OCI-LY1 (cell line): ENCODE data around the gene OPN4.

Experiments used
- H2AFZ ChIP-seq: fragments of 200-600 bp; sonication (generic), shearing (Covaris generic); 2 replicates; pipeline ENCODE4 v1.6.0; 2014; ENCODE audit warnings: antibody characterized with exemption, mild to moderate bottlenecking, low read length
- H3F3A ChIP-seq: fragments of 200-600 bp; sonication (generic), shearing (Covaris generic); 2 replicates; pipeline ENCODE4 v1.6.0; 2014; ENCODE audit warnings: mild to moderate bottlenecking, antibody characterized with exemption, low read length, moderate library complexity; ENCODE audit not compliant: insufficient read depth
- H3K27ac ChIP-seq: fragments of 200-600 bp; sonication (generic); 2 replicates; pipeline ENCODE4 v1.5.1; 2014; ENCODE audit warnings: low read length, mixed run types, mild to moderate bottlenecking, low read depth; ENCODE audit not compliant: poor library complexity, severe bottlenecking
- H3K27me3 ChIP-seq: fragments of 200-600 bp; sonication (generic); 2 replicates; pipeline ENCODE4 v1.6.0; 2014; ENCODE audit warnings: antibody characterized with exemption, mild to moderate bottlenecking, low read length, moderate library complexity; ENCODE audit not compliant: insufficient read depth
- H3K36me3 ChIP-seq: fragments of 200-600 bp; sonication (generic); 2 replicates; pipeline ENCODE4 v1.6.1; 2014; ENCODE audit warnings: mild to moderate bottlenecking, antibody characterized with exemption, low read length, moderate library complexity, mixed read lengths; ENCODE audit not compliant: insufficient read depth
- H3K4me1 ChIP-seq: fragments of 200-600 bp; sonication (generic); 2 replicates; pipeline ENCODE4 v1.5.1; 2014; ENCODE audit warnings: mild to moderate bottlenecking, low read length, moderate library complexity; ENCODE audit not compliant: insufficient read depth, severe bottlenecking
- H3K4me2 ChIP-seq: fragments of 200-600 bp; sonication (generic), shearing (Covaris generic); 2 replicates; pipeline ENCODE4 v1.6.1; 2014; ENCODE audit warnings: low read length
- H3K4me3 ChIP-seq: fragments of 200-600 bp; sonication (generic); 2 replicates; pipeline ENCODE4 v1.5.1; 2014; ENCODE audit warnings: low read length, low read depth, mild to moderate bottlenecking, mixed read lengths; ENCODE audit not compliant: poor library complexity, severe bottlenecking
- H3K79me2 ChIP-seq: fragments of 200-600 bp; shearing (Covaris generic); 2 replicates; pipeline ENCODE4 v1.6.1; 2016; ENCODE audit warnings: mixed run types, low read length, mixed read lengths; ENCODE audit not compliant: insufficient read depth
- H3K9ac ChIP-seq: fragments of 200-600 bp; sonication (generic), shearing (Covaris generic); 2 replicates; pipeline ENCODE4 v1.6.1; 2014; ENCODE audit warnings: mild to moderate bottlenecking, low read length, mixed read lengths
- H3K9me2 ChIP-seq: fragments of 200-600 bp; sonication (generic), shearing (Covaris generic); 2 replicates; pipeline ENCODE4 v1.6.1; 2014; ENCODE audit warnings: low read depth, mild to moderate bottlenecking, low read length, mixed read lengths
- H3K9me3 ChIP-seq: fragments of 200-600 bp; shearing (Covaris generic); 2 replicates; pipeline ENCODE4 v1.6.1; 2014; ENCODE audit warnings: low read length, mixed read lengths
- H4K20me1 ChIP-seq: fragments of 200-600 bp; sonication (generic), shearing (Covaris generic); 2 replicates; pipeline ENCODE4 v1.6.0; 2016; ENCODE audit warnings: mild to moderate bottlenecking, low read length; ENCODE audit not compliant: insufficient read depth
- EZH2 ChIP-seq: fragments of 200-600 bp; sonication (generic), shearing (Covaris generic); IDR thresholded peaks from 2 replicates; pipeline ENCODE4 v1.8.0; 2017; ENCODE audit warnings: borderline replicate concordance, mixed run types, mild to moderate bottlenecking, antibody characterized with exemption, low read length, moderate library complexity, mixed read lengths
- TF ChIP-seq, protein P1 (sequence below): fragments of 200-600 bp; sonication (generic), shearing (Covaris generic); IDR thresholded peaks from 2 replicates; pipeline ENCODE4 v1.5.1; 2017; ENCODE audit warnings: mild to moderate bottlenecking, antibody characterized with exemption, low read length, moderate library complexity, mixed read lengths

The OPN4 gene

DNA sequence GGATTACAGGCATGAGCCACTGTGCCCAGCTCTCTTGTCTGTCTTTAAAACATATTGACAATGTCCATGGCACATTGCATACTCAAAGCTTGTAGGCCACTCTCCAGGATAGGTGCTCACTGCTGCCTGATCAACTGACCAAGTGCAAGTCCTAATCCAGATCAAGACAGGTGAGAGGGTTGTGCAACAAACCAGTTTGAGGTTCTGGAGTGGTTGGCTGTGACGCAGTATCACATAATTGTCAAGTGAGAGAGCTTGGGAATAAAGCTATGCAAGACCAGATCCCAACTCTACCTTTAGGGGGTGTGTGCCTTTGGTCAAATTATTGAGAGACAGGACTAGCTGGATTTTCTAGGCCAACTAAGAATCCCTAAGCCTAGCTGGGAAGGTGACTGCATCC, 43.0 kb upstream of the OPN4 start:
- H4K20me1 ChIP-seq = no peaks in the 10 kb centered on the region
- H3K4me3 ChIP-seq = no peak overlapping the region
- no peak overlapping the region for H3K9ac ChIP-seq
- no peaks in the 10 kb centered on the region; the same call in 1 of the 2 replicates for H3K36me3 ChIP-seq
- H3K4me1 ChIP-seq = no peaks in the 10 kb centered on the region
- H3K9me3 ChIP-seq = 0 out of 2 replicates have a peak, but pooled peaks cover 3% of the 10 kb centered on the region
- H3K79me2 ChIP-seq = no peaks in the 10 kb centered on the region
- H3K27me3 ChIP-seq = no peaks in the 10 kb centered on the region; the same call in 1 of the 2 replicates
- no peak overlapping the region for H3K4me2 ChIP-seq
- H3K27ac ChIP-seq = no peak overlapping the region
- TF ChIP-seq, protein P1, sequence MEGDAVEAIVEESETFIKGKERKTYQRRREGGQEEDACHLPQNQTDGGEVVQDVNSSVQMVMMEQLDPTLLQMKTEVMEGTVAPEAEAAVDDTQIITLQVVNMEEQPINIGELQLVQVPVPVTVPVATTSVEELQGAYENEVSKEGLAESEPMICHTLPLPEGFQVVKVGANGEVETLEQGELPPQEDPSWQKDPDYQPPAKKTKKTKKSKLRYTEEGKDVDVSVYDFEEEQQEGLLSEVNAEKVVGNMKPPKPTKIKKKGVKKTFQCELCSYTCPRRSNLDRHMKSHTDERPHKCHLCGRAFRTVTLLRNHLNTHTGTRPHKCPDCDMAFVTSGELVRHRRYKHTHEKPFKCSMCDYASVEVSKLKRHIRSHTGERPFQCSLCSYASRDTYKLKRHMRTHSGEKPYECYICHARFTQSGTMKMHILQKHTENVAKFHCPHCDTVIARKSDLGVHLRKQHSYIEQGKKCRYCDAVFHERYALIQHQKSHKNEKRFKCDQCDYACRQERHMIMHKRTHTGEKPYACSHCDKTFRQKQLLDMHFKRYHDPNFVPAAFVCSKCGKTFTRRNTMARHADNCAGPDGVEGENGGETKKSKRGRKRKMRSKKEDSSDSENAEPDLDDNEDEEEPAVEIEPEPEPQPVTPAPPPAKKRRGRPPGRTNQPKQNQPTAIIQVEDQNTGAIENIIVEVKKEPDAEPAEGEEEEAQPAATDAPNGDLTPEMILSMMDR = no peak
- no peak for TF ChIP-seq EZH2
- no peak overlapping the region for H2AFZ ChIP-seq
- no peaks in the 10 kb centered on the region for H3F3A ChIP-seq
- H3K9me2 ChIP-seq = no peaks in the 10 kb centered on the region

DNA sequence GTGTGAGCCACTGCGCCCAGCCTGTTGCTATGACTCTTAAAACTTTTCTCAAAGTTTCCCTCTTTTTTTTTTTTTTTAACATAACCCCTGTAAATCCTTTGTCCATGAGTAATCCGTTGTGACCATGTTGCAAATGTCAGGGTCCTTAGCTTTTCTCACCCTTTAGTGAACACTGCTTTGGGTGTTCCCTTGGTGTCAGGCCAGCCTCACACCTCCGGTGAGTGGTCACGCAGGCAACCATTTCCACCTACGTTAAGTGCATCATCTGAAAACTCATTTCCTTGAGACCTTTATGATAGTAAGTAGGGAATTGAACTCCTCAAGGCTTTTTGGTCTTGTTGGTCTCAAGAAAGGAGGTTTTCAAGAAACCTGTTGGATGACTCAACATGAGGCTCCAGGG, 41.3 kb upstream of the OPN4 start:
- no peak for TF ChIP-seq EZH2
- TF ChIP-seq, protein P1 = no peak
- H3K36me3 ChIP-seq = no peaks in the 10 kb centered on the region; the same call in 1 of the 2 replicates
- no peak overlapping the region for H3K4me3 ChIP-seq
- H4K20me1 ChIP-seq = no peaks in the 10 kb centered on the region
- no peak overlapping the region for H2AFZ ChIP-seq
- H3K79me2 ChIP-seq = no peaks in the 10 kb centered on the region
- H3K9me2 ChIP-seq = no peaks in the 10 kb centered on the region
- no peak overlapping the region for H3K27ac ChIP-seq
- H3K27me3 ChIP-seq = no peaks in the 10 kb centered on the region; the same call in 1 of the 2 replicates
- H3K4me1 ChIP-seq = no peaks in the 10 kb centered on the region
- no peaks in the 10 kb centered on the region for H3F3A ChIP-seq
- H3K9me3 ChIP-seq = 0 out of 2 replicates have a peak, but pooled peaks cover 2% of the 10 kb centered on the region
- H3K4me2 ChIP-seq = no peak overlapping the region
- H3K9ac ChIP-seq = no peak overlapping the region

DNA sequence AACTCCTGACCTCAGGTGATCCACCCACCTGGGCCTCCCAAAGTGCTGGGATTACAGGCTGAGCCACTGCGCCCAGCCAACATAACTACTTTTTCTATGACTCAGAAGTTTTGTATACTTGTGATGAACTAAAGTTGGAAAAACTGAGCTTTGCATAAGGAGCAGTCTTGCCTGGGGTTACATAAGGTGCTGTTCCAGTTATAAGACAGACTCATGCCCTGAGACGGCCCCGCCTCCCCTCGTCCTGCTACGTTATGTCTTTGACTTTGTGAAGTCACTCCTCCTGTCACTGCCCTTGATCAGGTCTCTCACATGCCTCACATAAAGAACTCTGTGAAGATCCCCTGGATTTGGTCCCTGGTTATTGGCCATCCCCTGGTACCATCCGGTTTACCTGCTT, 40.4 kb upstream of the OPN4 start:
- H3K27ac ChIP-seq = no peak overlapping the region
- H3K9ac ChIP-seq = no peak overlapping the region
- H3K36me3 ChIP-seq = no peaks in the 10 kb centered on the region; the same call in 1 of the 2 replicates
- H2AFZ ChIP-seq = no peak overlapping the region
- H4K20me1 ChIP-seq = no peaks in the 10 kb centered on the region
- H3K9me3 ChIP-seq = no peaks in the 10 kb centered on the region
- no peaks in the 10 kb centered on the region for H3K27me3 ChIP-seq
- H3K4me2 ChIP-seq = no peak overlapping the region
- TF ChIP-seq EZH2 = no peak
- TF ChIP-seq, protein P1 = no peak
- H3K4me3 ChIP-seq = no peak overlapping the region
- no peaks in the 10 kb centered on the region for H3F3A ChIP-seq
- H3K4me1 ChIP-seq = no peaks in the 10 kb centered on the region
- H3K79me2 ChIP-seq = no peaks in the 10 kb centered on the region
- no peaks in the 10 kb centered on the region for H3K9me2 ChIP-seq
